ENCODE measurements around the gene ZBTB24. TPM values are rescaled to one million over a fixed set of nuclear protein-coding genes. Genes with fewer than 3 reads are reported as not detected.

Gene ZBTB24
- total RNA-seq, 2 donors from 2014 or later = 8.2 to 12.8 TPM

Other genes with a start within 250 kb of the ZBTB24 start
- gene CD164, start 100.8 kb downstream of the ZBTB24 start, total RNA-seq = 100 to 1,000 TPM; 202 to 230 TPM
- 1 to 10 TPM; 4.2 to 6.0 TPM for gene PPIL6, start 42.6 kb downstream of the ZBTB24 start, total RNA-seq
- 10 to 100 TPM; 10.2 to 24.2 TPM for gene SMPD2, start 42.5 kb downstream of the ZBTB24 start, total RNA-seq
- gene MICAL1, start 27.4 kb downstream of the ZBTB24 start, total RNA-seq = 10 to 100 TPM; 13.9 to 55.4 TPM
- gene AK9, start 208.0 kb upstream of the ZBTB24 start, total RNA-seq = 10 to 100 TPM in 1 of 2 donors, 1 to 10 TPM in 1; 4.5 to 22.0 TPM
- gene FIG4, start 208.1 kb upstream of the ZBTB24 start, total RNA-seq = 10 to 100 TPM; 12.7 to 16.6 TPM

Data from prostate gland (tissue), 2 donors.